CD4-positive, alpha-beta T cell treated with Interleukin-15 for 4 hours (primary cell): ENCODE measurements around the gene CCDC187.
"Not testable (repeated sequence)": the region's sequence is repeated elsewhere in the genome, so short reads cannot be mapped to it uniquely, and the experiment has no call there.

ENCODE experiments used
- DNase-seq: peaks from one replicate; pipeline ENCODE4 v3.0.0-alpha.2; 2020; ENCODE audit warnings: low spot score

The CCDC187 gene

GRCh38 chr9:136326761-136327303, 22.9 kb upstream of the CCDC187 start:
- no peak for DNase-seq

DNA sequence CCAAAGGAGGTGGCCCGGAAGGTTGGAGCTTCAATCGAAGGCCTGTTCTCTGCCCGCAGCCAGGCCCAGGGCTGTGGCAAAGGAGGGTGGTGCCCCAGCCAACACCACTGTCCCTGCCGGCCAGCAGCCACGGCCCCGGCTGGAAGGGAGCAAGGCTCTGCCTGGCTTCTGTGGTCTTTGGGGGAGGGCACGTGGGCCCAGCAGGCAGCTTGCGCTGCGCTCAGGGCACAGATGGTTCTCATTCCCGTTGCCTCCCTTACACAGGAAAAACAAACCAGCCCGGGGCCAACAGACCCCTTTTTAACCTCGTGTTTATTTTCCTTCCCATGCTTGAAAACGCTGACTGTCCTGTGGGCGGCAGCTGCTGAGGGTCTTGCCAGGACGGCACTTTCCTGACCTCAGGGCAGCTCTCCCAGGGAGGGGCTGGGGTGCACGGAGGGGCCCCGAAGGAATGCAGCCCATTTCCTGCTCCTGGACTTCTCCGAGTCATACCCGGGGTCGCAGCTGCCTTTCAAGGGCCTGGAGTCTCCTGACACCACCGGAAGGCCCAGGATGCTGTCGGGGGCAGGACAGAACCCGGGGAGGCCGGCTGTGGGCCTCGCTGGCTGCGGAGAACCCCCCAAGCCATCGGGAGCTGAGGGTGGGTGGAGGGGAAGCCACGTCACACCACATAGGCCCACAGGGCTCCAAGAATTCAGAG, 22.3 kb upstream of the CCDC187 start:
- no peak for DNase-seq

GRCh38 chr9:136325358-136325757, 21.5 kb upstream of the CCDC187 start:
- DNase-seq: no peak

DNA sequence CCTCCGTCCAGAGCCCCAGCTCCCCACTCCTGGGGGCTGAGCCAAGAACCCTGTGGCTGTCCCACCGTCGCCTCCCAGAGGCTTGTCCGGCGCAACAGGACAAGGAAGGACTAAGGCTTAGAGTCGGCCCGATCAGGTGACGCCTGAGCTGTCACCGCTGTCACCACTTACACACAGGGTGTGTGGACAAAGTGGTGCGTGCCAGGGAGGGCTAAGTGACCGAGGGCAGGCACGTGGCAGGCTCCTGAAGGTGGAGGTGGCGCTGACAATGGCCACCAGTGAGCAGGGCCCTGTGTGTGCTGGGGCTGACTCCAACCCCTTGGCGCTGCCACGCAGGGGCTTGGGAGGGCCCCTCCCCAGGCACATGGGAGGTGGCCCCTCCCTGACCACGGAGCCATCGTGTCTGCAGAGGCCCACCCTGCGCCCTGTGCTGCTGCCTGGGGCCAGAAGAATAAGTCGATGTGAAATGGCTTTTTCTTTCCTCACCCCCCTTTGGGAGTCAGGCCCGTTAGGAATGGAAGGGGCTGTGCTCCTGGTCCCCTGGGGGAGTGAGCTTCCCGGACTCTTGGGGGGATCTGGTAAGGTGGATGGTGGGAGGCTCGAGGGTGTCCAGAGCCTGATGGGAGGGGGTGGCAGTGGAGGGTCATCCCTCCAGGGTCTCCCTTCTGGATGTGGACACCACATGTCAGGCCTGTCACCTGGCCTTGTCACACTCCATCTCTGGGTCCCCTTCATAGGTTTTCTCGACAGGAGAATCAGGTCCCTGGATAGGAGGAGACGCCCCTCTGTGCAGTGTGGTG, 20.8 kb upstream of the CCDC187 start:
- no peak for DNase-seq

- no peak for DNase-seq
Measured at GRCh38 chr9:136323371-136323789, 19.5 kb upstream of the CCDC187 start.

- no peak for DNase-seq
Measured at GRCh38 chr9:136322756-136323330, 18.9 kb upstream of the CCDC187 start.

- no peak for DNase-seq
Measured at GRCh38 chr9:136321561-136321960, 17.7 kb upstream of the CCDC187 start.

- DNase-seq: not testable (repeated sequence)
Measured at GRCh38 chr9:136320972-136321371, 17.1 kb upstream of the CCDC187 start.

DNA sequence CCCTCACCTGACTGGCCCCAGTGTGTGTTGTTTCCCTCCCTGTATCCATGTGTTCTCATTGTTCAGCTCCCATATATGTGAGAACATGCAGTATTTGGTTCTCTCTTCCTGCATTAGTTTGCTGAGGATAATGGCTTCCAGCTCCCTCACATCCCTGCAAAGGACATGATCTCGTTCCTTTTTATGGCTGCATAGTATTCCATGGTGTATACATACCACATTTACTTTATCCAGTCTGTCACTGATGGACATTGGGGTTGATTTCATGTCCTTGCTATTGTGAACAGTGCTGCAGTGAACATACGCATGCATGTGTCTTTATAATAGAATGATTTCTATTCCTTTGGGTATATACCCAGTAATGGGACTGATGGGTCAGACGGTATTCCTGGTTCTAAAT, 16.1 kb upstream of the CCDC187 start:
- DNase-seq: not testable (repeated sequence)

DNA sequence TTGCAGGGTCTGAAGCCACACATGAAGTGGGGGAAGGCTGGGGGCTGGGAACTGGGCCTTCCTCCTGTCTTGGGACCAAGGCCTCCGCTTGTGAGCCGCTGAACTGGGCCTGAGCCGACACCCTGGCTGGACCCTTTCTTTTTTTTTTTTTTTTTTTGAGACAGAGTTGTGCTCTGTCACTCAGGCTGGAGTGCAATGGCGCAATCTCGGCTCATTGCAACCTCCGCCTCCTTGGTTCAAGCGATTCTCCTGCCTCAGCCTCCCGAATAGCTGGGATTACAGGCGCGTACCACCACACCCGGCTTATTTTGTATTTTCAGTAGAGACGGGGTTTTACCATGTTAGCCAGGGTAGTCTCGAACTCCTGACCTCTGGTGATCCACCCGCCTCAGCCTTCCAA, 15.3 kb upstream of the CCDC187 start:
- not testable (repeated sequence) for DNase-seq

- DNase-seq: no peak
Measured at GRCh38 chr9:136318776-136319241, 14.9 kb upstream of the CCDC187 start.

- DNase-seq: no peak
Measured at GRCh38 chr9:136318111-136318775, 14.3 kb upstream of the CCDC187 start.

- DNase-seq: no peak
Measured at GRCh38 chr9:136317695-136318094, 13.8 kb upstream of the CCDC187 start.

- no peak for DNase-seq
Measured at GRCh38 chr9:136316896-136317676, 13.2 kb upstream of the CCDC187 start.

- DNase-seq: peak; percentile 40
Measured at GRCh38 chr9:136316271-136316751, 12.4 kb upstream of the CCDC187 start.

GRCh38 chr9:136314944-136315343, 11.1 kb upstream of the CCDC187 start:
- no peak for DNase-seq

DNA sequence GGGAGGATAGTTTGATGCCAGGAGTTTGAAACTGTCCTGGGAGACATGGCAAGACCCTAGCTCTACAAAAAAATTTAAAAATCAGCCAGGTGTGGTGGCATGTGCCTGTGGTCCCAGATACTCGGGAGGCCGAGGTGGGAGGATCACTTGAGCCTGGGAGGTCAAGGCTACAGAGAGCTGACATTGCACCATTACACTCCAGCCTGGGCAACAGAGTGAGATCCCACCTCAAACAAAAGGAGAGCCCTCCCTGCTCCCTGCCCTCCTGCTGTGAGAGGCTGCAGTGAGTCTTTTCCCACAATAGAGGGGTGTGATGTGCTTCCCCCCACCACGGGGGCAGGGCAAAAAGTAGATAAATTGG, 10.1 kb upstream of the CCDC187 start:
- no peak for DNase-seq

DNA sequence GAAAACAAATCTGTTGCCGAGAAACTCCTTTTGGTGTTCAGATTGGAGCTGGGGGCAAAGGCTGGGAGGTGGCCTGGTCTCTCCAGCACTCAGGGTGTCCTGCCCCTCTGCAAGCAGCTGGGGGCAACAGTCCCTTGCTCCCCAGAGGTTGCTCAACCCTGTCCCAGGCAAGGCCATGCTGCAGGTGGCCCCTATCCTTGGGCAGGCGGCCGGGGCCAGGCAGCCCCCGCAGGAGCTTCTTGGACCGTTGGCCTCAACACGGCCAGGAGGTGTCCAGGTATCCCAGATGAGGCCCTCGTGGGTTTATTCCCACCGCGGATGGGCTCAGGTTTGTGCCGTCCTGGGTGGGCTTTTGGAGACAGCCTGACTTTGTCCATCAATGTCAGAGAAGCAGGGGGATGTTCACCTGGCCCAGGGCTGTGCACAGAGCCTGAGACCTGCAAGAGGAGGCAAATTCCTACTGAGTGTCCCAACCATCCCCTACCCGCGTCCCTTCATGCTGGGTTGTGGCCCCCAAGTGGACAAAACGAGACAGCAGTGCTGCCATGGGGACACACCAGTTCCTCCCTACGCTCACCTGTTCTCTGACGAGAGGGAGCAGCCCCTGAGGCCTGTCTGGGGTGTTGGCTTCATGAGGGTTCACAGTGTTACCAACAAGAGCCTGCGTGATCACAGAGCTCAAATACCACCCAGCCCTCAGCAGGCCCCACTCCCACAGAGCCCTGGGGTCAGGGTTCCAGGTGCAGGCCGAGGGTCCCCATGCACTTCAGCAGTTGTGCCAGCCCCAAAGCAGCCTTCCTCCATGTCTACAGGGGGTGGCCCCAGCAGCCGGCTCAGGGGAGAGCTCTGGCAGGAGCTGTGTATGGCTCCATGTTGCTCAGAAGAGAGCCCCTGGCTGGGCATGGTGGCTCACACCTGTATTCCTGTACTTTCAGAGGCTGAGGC, 9.5 kb upstream of the CCDC187 start:
- DNase-seq: no peak

GRCh38 chr9:136312436-136312835, 8.5 kb upstream of the CCDC187 start:
- peak; percentile 24 for DNase-seq

GRCh38 chr9:136312009-136312375, 8.1 kb upstream of the CCDC187 start:
- no peak for DNase-seq
